Measurements from ENCODE around the gene CPN2.

Gene CPN2

GRCh38 chr3:194294199-194294894 lies 56.8 kb downstream of the CPN2 start:
- no peak for DNase-seq (ENCODE audit: low spot score)

DNA sequence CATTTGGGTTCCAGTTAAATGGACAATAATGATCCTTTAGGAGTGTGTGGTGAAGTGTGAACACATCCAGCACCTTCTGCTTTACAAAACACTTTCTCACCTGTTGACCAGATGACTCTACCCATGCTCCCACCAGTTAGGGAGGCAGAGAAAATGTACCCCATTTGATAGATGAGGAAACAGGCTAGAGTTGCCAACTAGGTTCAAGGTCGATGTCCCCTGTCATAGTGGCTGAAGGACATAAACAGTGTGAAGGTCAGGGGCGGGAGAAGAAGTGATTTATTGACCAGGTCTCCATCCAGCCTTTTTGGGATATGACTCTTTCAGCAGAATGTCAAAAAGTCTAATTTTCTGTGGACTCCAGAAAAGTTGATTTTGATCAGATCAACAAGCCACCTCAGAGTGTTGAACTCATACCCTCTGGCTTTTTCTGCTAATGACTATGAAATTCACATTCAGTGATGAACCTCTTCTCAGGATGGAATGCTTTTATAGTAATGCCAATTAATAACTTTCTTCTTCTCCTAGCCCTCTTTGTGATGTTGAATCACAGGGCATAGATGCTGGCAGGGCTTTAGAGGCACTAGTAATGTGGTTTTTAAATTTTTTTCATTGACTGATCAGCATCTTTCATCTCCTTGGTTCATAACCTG lies 57.5 kb downstream of the CPN2 start:
- DNase-seq (ENCODE audit: low spot score) = no peak

DNA sequence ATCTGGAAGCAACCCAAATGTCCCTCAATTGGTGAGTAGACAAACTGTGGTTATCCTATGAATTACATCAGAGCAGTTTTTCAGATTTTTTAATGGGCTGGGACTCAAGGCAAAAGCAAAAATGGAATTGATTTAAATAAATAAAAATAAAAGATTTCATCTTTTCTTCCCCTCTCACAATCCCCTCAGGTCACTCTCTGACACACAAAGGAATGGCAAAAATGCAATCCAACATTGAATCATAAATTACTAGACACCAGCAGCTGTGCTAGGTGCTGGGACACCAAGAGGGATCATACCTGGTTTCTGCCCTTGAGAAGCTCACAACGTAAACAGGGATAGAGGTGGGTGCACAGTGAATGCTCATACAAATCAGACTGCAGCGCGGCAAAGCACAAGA lies 58.8 kb downstream of the CPN2 start:
- DNase-seq (ENCODE audit: low spot score) = no peak
